ENCODE measurements around the gene ZNF764.

The ZNF764 gene

GRCh38 chr16:30567991-30568638 is 9.9 kb upstream of the ZNF764 start:
- no peak overlapping the region for H2AK5ac ChIP-seq (ENCODE audit: low read length, severe bottlenecking)
- no peak overlapping the region for H3K14ac ChIP-seq (ENCODE audit: low read length in 2 of 2)
- H3K23ac ChIP-seq (ENCODE audit: low read length in 2 of 2), result no peak overlapping the region
- H3K4me2 ChIP-seq (ENCODE audit: low read length, poor library complexity, severe bottlenecking), result no peak overlapping the region
- H2BK5ac ChIP-seq (ENCODE audit: low read depth, low read length, poor library complexity, severe bottlenecking), result no peak overlapping the region
- H3K27ac ChIP-seq (ENCODE audit: low read length, poor library complexity, severe bottlenecking), result no peak overlapping the region
- H3K36me3 ChIP-seq (ENCODE audit: control insufficient read depth in 1 of 2, insufficient read depth in 2 of 2, low read depth in 1 of 2, low read length in 2 of 2), result peaks cover 0 to 9% of the 10 kb centered on the region in 2 experiments
- H3K79me1 ChIP-seq (replicated peaks; ENCODE audit: low read length, poor library complexity, severe bottlenecking), result peaks cover 12% of the 10 kb centered on the region
- peaks cover 0 to 5% of the 10 kb centered on the region in 2 experiments for H3K27me3 ChIP-seq (ENCODE audit: control insufficient read depth in 1 of 2, insufficient read depth in 1 of 2, low read length in 2 of 2)
- H4K91ac ChIP-seq (ENCODE audit: low read length), result peak overlapping the region; percentile 12
- peaks cover 13% of the 10 kb centered on the region for H3K4me1 ChIP-seq (ENCODE audit: control insufficient read depth, insufficient read depth, low read depth, low read length)
- H3K4me3 ChIP-seq (ENCODE audit: insufficient read depth in 1 of 2, low read depth in 1 of 2, low read length in 2 of 2), result no peak overlapping the region
- no peak overlapping the region for H4K8ac ChIP-seq (ENCODE audit: low read length)
- peak overlapping the region in 1 of 2 experiments; percentile 57 for H3K18ac ChIP-seq (ENCODE audit: low read depth in 1 of 2, low read length in 2 of 2)
- DNase-seq, result peak; percentile 93
- no peak overlapping the region for H2BK15ac ChIP-seq (ENCODE audit: low read depth, poor library complexity, severe bottlenecking)
- WGBS, result 11% methylated on average over 3 of the region's 6 CpGs
- no peak overlapping the region for H3K4ac ChIP-seq (ENCODE audit: low read depth in 1 of 2, low read length in 2 of 2)
- no peak overlapping the region for H2AFZ ChIP-seq (ENCODE audit: low read depth, low read length)
- H3K9ac ChIP-seq (ENCODE audit: low read length), result peak overlapping the region; percentile 38
- H2BK12ac ChIP-seq (ENCODE audit: low read length in 2 of 2), result no peak overlapping the region
- H3K9me3 ChIP-seq (ENCODE audit: control insufficient read depth, low read length), result no peaks in the 10 kb centered on the region
- no peak overlapping the region for H2BK120ac ChIP-seq (ENCODE audit: low read depth, low read length)

GRCh38 chr16:30567160-30567990 is 9.2 kb upstream of the ZNF764 start:
- no peak overlapping the region for H2AK5ac ChIP-seq (ENCODE audit: low read length, severe bottlenecking)
- H3K79me1 ChIP-seq (replicated peaks; ENCODE audit: low read length, poor library complexity, severe bottlenecking), result peaks cover 12% of the 10 kb centered on the region
- H3K27ac ChIP-seq (ENCODE audit: low read length, poor library complexity, severe bottlenecking), result no peak overlapping the region
- H3K9ac ChIP-seq (ENCODE audit: low read length), result peak overlapping the region; percentile 38
- H3K23ac ChIP-seq (ENCODE audit: low read length in 2 of 2), result no peak overlapping the region
- no peak overlapping the region for H3K14ac ChIP-seq (ENCODE audit: low read length in 2 of 2)
- H2BK12ac ChIP-seq (ENCODE audit: low read length in 2 of 2), result peak overlapping the region; percentile 52 to 54
- no peak overlapping the region for H3K4me3 ChIP-seq (ENCODE audit: insufficient read depth in 1 of 2, low read depth in 1 of 2, low read length in 2 of 2)
- H4K91ac ChIP-seq (ENCODE audit: low read length), result peak overlapping the region; percentile 18
- H3K4me2 ChIP-seq (ENCODE audit: low read length, poor library complexity, severe bottlenecking), result no peak overlapping the region
- H3K4ac ChIP-seq (ENCODE audit: low read depth in 1 of 2, low read length in 2 of 2), result no peak overlapping the region
- H4K8ac ChIP-seq (ENCODE audit: low read length), result peak overlapping the region; percentile 84
- DNase-seq, result peak; percentile 65
- no peak overlapping the region for H2BK120ac ChIP-seq (ENCODE audit: low read depth, low read length)
- WGBS, result 93% methylated on average over 8 of the region's 14 CpGs
- peaks cover 0 to 5% of the 10 kb centered on the region in 2 experiments for H3K27me3 ChIP-seq (ENCODE audit: control insufficient read depth in 1 of 2, insufficient read depth in 1 of 2, low read length in 2 of 2)
- no peak overlapping the region for H2BK5ac ChIP-seq (ENCODE audit: low read depth, low read length, poor library complexity, severe bottlenecking)
- H2BK15ac ChIP-seq (ENCODE audit: low read depth, poor library complexity, severe bottlenecking), result peak overlapping the region; percentile 80
- H3K4me1 ChIP-seq (ENCODE audit: control insufficient read depth, insufficient read depth, low read depth, low read length), result peaks cover 11% of the 10 kb centered on the region
- no peak overlapping the region for H2AFZ ChIP-seq (ENCODE audit: low read depth, low read length)
- H3K18ac ChIP-seq (ENCODE audit: low read depth in 1 of 2, low read length in 2 of 2), result peak overlapping the region; percentile 28 to 57
- no peaks in the 10 kb centered on the region for H3K9me3 ChIP-seq (ENCODE audit: control insufficient read depth, low read length)
- peaks cover 0 to 9% of the 10 kb centered on the region in 2 experiments for H3K36me3 ChIP-seq (ENCODE audit: control insufficient read depth in 1 of 2, insufficient read depth in 2 of 2, low read depth in 1 of 2, low read length in 2 of 2)

- Histone ChIP-seq H3K4me1 (ENCODE audit: control insufficient read depth, insufficient read depth, low read depth, low read length) (peaks cover 8% of the 10 kb centered on the region), H3K79me1 (replicated peaks; ENCODE audit: low read length, poor library complexity, severe bottlenecking) (peaks cover 12% of the 10 kb centered on the region), H2BK5ac (ENCODE audit: low read depth, low read length, poor library complexity, severe bottlenecking) (no peak overlapping the region), H2BK12ac (ENCODE audit: low read length in 2 of 2) (no peak overlapping the region), H3K27ac (ENCODE audit: low read length, poor library complexity, severe bottlenecking) (no peak overlapping the region), H3K9me3 (ENCODE audit: control insufficient read depth, low read length) (no peaks in the 10 kb centered on the region), H2AK5ac (ENCODE audit: low read length, severe bottlenecking) (no peak overlapping the region), H3K4me3 (ENCODE audit: insufficient read depth in 1 of 2, low read depth in 1 of 2, low read length in 2 of 2) (no peak overlapping the region), H2BK15ac (ENCODE audit: low read depth, poor library complexity, severe bottlenecking) (no peak overlapping the region), H4K8ac (ENCODE audit: low read length) (no peak overlapping the region), H3K4ac (ENCODE audit: low read depth in 1 of 2, low read length in 2 of 2) (no peak overlapping the region), H3K18ac (ENCODE audit: low read depth in 1 of 2, low read length in 2 of 2) (no peak overlapping the region), H4K91ac (ENCODE audit: low read length) (no peak overlapping the region), H3K23ac (ENCODE audit: low read length in 2 of 2) (no peak overlapping the region), H3K27me3 (ENCODE audit: control insufficient read depth in 1 of 2, insufficient read depth in 1 of 2, low read length in 2 of 2) (peaks cover 0 to 5% of the 10 kb centered on the region in 2 experiments), H3K36me3 (ENCODE audit: control insufficient read depth in 1 of 2, insufficient read depth in 2 of 2, low read depth in 1 of 2, low read length in 2 of 2) (peaks cover 0 to 9% of the 10 kb centered on the region in 2 experiments), H3K14ac (ENCODE audit: low read length in 2 of 2) (no peak overlapping the region), H2AFZ (ENCODE audit: low read depth, low read length) (no peak overlapping the region), H3K4me2 (ENCODE audit: low read length, poor library complexity, severe bottlenecking) (no peak overlapping the region), H3K9ac (ENCODE audit: low read length) (no peak overlapping the region), H2BK120ac (ENCODE audit: low read depth, low read length) (no peak overlapping the region)
- 100% methylated on average over 3 of the region's 4 CpGs for WGBS
- no peak for DNase-seq
These were observed 8.4 kb upstream of the ZNF764 start for GRCh38 chr16:30566531-30566930.

- no peak overlapping the region for H2BK15ac ChIP-seq (ENCODE audit: low read depth, poor library complexity, severe bottlenecking)
- DNase-seq, result no peak
- no peak overlapping the region for H2BK5ac ChIP-seq (ENCODE audit: low read depth, low read length, poor library complexity, severe bottlenecking)
- no peak overlapping the region for H3K4me3 ChIP-seq (ENCODE audit: insufficient read depth in 1 of 2, low read depth in 1 of 2, low read length in 2 of 2)
- no peak overlapping the region for H2AFZ ChIP-seq (ENCODE audit: low read depth, low read length)
- peak overlapping the region; percentile 89 for H4K91ac ChIP-seq (ENCODE audit: low read length)
- no peak overlapping the region for H2BK12ac ChIP-seq (ENCODE audit: low read length in 2 of 2)
- H3K79me1 ChIP-seq (replicated peaks; ENCODE audit: low read length, poor library complexity, severe bottlenecking), result peaks cover 11% of the 10 kb centered on the region
- no peaks in the 10 kb centered on the region for H3K9me3 ChIP-seq (ENCODE audit: control insufficient read depth, low read length)
- no peak overlapping the region for H3K23ac ChIP-seq (ENCODE audit: low read length in 2 of 2)
- H3K4me1 ChIP-seq (ENCODE audit: control insufficient read depth, insufficient read depth, low read depth, low read length), result peaks cover 8% of the 10 kb centered on the region
- no peak overlapping the region for H2AK5ac ChIP-seq (ENCODE audit: low read length, severe bottlenecking)
- H3K9ac ChIP-seq (ENCODE audit: low read length), result no peak overlapping the region
- H3K36me3 ChIP-seq (ENCODE audit: control insufficient read depth in 1 of 2, insufficient read depth in 2 of 2, low read depth in 1 of 2, low read length in 2 of 2), result peaks cover 0 to 9% of the 10 kb centered on the region in 2 experiments
- no peak overlapping the region for H3K14ac ChIP-seq (ENCODE audit: low read length in 2 of 2)
- WGBS, result 78% methylated on average over 8 of the region's 8 CpGs
- no peak overlapping the region for H3K4me2 ChIP-seq (ENCODE audit: low read length, poor library complexity, severe bottlenecking)
- H3K4ac ChIP-seq (ENCODE audit: low read depth in 1 of 2, low read length in 2 of 2), result peak overlapping the region in 1 of 2 experiments; percentile 24
- peaks cover 0 to 5% of the 10 kb centered on the region in 2 experiments for H3K27me3 ChIP-seq (ENCODE audit: control insufficient read depth in 1 of 2, insufficient read depth in 1 of 2, low read length in 2 of 2)
- no peak overlapping the region for H3K18ac ChIP-seq (ENCODE audit: low read depth in 1 of 2, low read length in 2 of 2)
- no peak overlapping the region for H4K8ac ChIP-seq (ENCODE audit: low read length)
- H2BK120ac ChIP-seq (ENCODE audit: low read depth, low read length), result no peak overlapping the region
- no peak overlapping the region for H3K27ac ChIP-seq (ENCODE audit: low read length, poor library complexity, severe bottlenecking)
These were observed 7.8 kb upstream of the ZNF764 start for GRCh38 chr16:30565984-30566383.

Data from mesenchymal stem cell (in vitro differentiated cells and primary cell).